Glutamatergic neuron (in vitro differentiated cells): ENCODE measurements around the gene ZNF705A. TPM values are rescaled to one million over a fixed set of nuclear protein-coding genes. Genes with fewer than 3 reads are reported as not detected.
"Not testable (repeated sequence)": the region's sequence is repeated elsewhere in the genome, so short reads cannot be mapped to it uniquely, and the experiment has no call there.

Experiments used
- DNase-seq: peaks from one replicate; pipeline ENCODE4 v3.0.0; 2022
- H3K27ac Mint-ChIP-seq: one replicate; pipeline ENCODE4 v1.8.0; 2020; ENCODE audit warnings: mild to moderate bottlenecking, mixed read lengths, inconsistent platforms; ENCODE audit not compliant: unreplicated experiment
- H3K27me3 Mint-ChIP-seq: one replicate; pipeline ENCODE4 v1.8.0; 2020; ENCODE audit warnings: mild to moderate bottlenecking, moderate library complexity, mixed read lengths, inconsistent platforms; ENCODE audit not compliant: unreplicated experiment
- H3K36me3 Mint-ChIP-seq: one replicate; pipeline ENCODE4 v1.8.0; 2020; ENCODE audit warnings: mild to moderate bottlenecking, mixed read lengths, inconsistent platforms; ENCODE audit not compliant: unreplicated experiment
- H3K4me1 Mint-ChIP-seq: one replicate; pipeline ENCODE4 v1.8.0; 2020; ENCODE audit warnings: mild to moderate bottlenecking, low read depth, mixed read lengths, inconsistent platforms; ENCODE audit not compliant: unreplicated experiment
- H3K4me3 Mint-ChIP-seq: one replicate; pipeline ENCODE4 v1.8.0; 2020; ENCODE audit warnings: mild to moderate bottlenecking, mixed read lengths, inconsistent platforms; ENCODE audit not compliant: unreplicated experiment
- H3K9me3 Mint-ChIP-seq: one replicate; pipeline ENCODE4 v1.8.0; 2020; ENCODE audit warnings: mild to moderate bottlenecking, moderate library complexity, mixed read lengths, inconsistent platforms; ENCODE audit not compliant: unreplicated experiment
- CTCF ChIP-seq: fragments of 200-600 bp; sonication (generic); IDR thresholded peaks from one replicate; pipeline ENCODE4 v1.5.0; 2021; ENCODE audit not compliant: partially characterized antibody, unreplicated experiment
- total RNA-seq: library from RNA; stranded (reverse); fragmentation: NEBNext Ultra II Directional; extraction: Animal tissue kit (Norgen Biotek cat#: 25700); gene quantifications from one replicate; pipeline ENCODE4 v1.2.1, GENCODE V29; 2021; ENCODE audit not compliant: unreplicated experiment

Gene ZNF705A
- total RNA-seq, 1 donor from 2014 or later, result not detected

DNA sequence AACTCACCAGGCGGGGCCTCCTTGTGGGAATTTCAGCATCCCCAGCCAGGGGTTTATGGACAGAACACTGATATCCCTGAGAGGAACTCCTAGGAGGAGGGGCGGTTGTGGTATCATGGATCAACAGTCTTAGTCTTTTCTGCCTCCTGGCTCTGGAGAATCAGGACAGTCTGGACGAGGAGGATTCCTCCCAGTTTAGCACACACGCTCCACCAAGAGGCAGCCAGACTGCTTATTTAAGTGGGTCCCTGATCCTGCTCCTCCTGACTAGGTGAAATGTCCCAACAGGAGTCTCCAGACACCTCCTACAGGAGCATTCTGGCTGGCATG is 10.4 kb upstream of the ZNF705A start:
- Mint-ChIP-seq H3K4me3 (no peak overlapping the region), H3K36me3 (peaks cover 11% of the 10 kb centered on the region), H3K9me3 (peaks cover 7% of the 10 kb centered on the region), H3K4me1 (no peaks in the 10 kb centered on the region), H3K27ac (no peak overlapping the region), H3K27me3 (peaks cover 5% of the 10 kb centered on the region)
- no peak for DNase-seq
- TF ChIP-seq CTCF, result no peak

DNA sequence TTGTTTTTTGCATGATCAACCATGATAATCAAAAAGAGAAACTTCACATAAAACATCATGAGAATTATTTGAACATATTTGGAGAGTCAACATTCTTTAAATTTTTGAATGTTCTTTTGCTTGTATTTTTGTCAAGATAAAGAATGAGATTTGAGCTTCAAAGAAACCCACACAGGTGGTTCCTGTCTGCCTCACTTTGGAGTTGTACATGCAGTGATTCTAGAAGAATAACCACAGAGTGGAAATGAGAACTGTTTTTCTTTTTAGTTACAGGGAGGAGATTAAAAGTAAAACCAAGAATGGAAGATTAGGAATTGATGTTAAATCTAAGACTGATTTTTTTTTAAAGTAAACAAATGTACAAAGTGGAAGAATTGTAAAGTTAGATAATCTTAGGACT is 2.3 kb upstream of the ZNF705A start:
- H3K4me3 Mint-ChIP-seq, result no peak overlapping the region
- no peak overlapping the region for H3K27ac Mint-ChIP-seq
- no peaks in the 10 kb centered on the region for H3K4me1 Mint-ChIP-seq
- H3K36me3 Mint-ChIP-seq, result no peaks in the 10 kb centered on the region
- peaks cover 6% of the 10 kb centered on the region for H3K27me3 Mint-ChIP-seq
- DNase-seq, result no peak
- no peak for TF ChIP-seq CTCF
- no peaks in the 10 kb centered on the region for H3K9me3 Mint-ChIP-seq

DNA sequence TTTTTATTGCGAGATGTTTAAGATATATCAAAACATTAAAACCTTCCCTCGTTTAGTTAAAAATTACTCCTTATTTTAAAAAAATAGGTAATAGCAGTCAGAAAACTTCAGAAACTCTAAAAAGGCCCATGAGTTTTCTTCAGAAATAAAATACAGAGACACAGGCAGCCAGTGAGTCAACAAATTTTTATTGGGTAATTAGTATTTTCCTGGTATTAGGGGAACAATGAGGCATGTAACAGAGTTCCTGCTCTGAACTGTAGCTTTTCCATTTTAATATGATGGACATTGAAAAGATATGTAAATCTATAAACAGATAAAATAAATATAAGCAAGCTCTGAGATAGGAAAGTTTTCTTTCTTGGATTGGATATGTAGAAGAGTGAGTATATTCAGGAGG is 399 bp upstream of the ZNF705A start:
- Mint-ChIP-seq H3K4me3 (no peak overlapping the region), H3K9me3 (no peaks in the 10 kb centered on the region), H3K4me1 (no peaks in the 10 kb centered on the region), H3K27ac (no peak overlapping the region), H3K27me3 (peaks cover 4% of the 10 kb centered on the region), H3K36me3 (no peaks in the 10 kb centered on the region)
- TF ChIP-seq CTCF, result no peak
- DNase-seq, result no peak

- no peaks in the 10 kb centered on the region for H3K9me3 Mint-ChIP-seq
- peaks cover 4% of the 10 kb centered on the region for H3K27me3 Mint-ChIP-seq
- H3K27ac Mint-ChIP-seq, result no peak overlapping the region
- TF ChIP-seq CTCF, result no peak
- H3K4me3 Mint-ChIP-seq, result no peak overlapping the region
- no peaks in the 10 kb centered on the region for H3K4me1 Mint-ChIP-seq
- H3K36me3 Mint-ChIP-seq, result no peaks in the 10 kb centered on the region
- DNase-seq, result no peak
Measured at GRCh38 chr12:8157484-8158198, 826 bp downstream of the ZNF705A start.

- H3K4me1 Mint-ChIP-seq, H3K36me3 Mint-ChIP-seq, H3K27ac Mint-ChIP-seq, H3K9me3 Mint-ChIP-seq, H3K27me3 Mint-ChIP-seq, H3K4me3 Mint-ChIP-seq, DNase-seq: not testable (repeated sequence)
Measured at GRCh38 chr12:8172911-8173310, 16.1 kb downstream of the ZNF705A start.
